G401 (cell line): Measurements from ENCODE around the gene SLC9A2. TPM values are rescaled to one million over a fixed set of nuclear protein-coding genes. Genes with fewer than 3 reads are reported as not detected.

ENCODE experiments used
- DNase-seq: peaks from one replicate; pipeline ENCODE4 v3.0.0-alpha.2; 2015; ENCODE audit warnings: low spot score
- in situ Hi-C: cut with HindIII; loops from 2 replicates; pipeline ENCODE4 v1.10.0; 2016; ENCODE audit warnings: low sequenced_read_pairs, mixed read lengths
- total RNA-seq: library from RNA; depleted of rRNA; stranded (reverse); fragments of >200 nt; shearing (Covaris generic); gene quantifications from 2 replicates; pipeline ENCODE4 v1.2.3, GENCODE V29; 2014

Gene SLC9A2
- total RNA-seq, 1 experiment from 2014 or later, result not detected

DNA sequence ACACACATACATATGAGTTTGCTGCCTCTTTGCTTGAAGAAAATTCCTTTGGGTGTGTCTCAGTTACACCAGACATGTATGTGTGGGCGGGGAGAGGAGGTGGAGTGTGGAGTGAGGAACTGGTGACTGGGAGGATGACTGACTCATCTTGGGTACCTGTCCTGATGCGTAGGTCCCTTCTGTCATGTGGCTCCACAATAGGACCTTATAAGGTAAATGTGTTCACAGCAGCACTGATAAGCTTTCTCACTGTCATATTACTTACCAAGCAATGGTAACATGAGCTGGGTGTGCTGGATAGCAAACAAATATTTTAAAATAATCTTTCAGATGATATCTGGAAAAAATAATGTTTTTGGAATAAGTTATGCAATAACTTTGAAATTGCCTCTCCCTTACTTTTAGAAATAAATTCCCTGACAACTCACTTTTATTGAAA is 45.1 kb downstream of the SLC9A2 start:
- no peak for DNase-seq
- in situ Hi-C loops, result no loop called here

DNA sequence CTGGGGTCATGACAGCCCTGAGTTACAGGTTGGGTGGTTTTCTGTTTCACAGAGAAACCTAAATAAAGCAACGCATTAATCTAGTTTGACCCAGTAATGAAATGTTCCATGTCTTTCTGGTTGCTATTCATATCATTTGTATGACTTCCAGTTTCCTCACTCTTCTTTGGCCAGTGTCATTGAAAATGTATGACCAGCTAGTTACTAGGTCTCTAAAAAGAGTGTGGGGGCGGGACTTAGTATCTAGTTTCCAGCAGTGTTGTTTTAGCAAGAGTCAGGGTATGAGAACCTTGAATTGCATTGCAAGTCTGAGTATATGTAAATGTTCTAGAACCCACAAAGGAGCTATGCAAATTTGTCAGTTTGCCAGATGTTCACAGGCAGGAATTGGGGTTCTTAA is 47.7 kb downstream of the SLC9A2 start:
- DNase-seq, result no peak
- in situ Hi-C loops, result no loop called here

DNA sequence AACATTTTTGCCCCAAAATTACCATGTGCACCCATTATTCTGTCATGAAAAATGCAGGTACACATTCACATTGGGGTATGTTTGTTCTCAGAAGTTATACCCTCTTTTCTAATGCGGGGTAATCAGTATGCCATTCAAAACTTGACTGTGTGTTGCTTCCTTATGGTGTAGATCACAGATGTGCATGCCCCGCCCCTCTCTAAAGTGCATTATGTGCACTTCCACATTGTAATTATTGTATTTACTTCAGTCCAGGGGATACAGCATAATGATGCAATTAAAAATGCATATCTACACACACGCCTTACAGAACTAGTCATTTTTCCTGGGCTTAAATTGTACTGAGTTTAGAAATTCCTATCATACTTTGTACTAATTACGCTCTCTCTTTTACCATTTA is 48.8 kb downstream of the SLC9A2 start:
- no peak for DNase-seq
- in situ Hi-C loops, result no loop called here

DNA sequence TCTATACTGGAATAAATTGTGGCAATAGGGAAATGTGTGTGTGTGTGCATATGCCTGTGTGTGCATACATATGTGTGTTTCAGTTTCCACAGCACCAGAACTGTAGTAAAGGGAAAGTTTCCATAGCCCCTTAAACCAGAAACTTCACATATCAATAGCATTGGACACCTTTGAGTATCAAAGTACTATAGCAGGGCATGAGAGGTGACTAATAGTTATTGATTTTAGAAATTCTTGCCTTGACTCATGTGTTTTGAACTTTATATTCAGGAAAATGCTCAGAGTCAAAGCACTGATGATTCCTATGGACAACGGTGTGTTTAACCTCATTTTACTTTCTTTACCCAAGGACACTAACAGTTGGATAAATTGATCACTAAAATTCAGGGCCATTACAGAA is 50.0 kb downstream of the SLC9A2 start:
- in situ Hi-C loops, result no loop called here
- DNase-seq, result no peak

DNA sequence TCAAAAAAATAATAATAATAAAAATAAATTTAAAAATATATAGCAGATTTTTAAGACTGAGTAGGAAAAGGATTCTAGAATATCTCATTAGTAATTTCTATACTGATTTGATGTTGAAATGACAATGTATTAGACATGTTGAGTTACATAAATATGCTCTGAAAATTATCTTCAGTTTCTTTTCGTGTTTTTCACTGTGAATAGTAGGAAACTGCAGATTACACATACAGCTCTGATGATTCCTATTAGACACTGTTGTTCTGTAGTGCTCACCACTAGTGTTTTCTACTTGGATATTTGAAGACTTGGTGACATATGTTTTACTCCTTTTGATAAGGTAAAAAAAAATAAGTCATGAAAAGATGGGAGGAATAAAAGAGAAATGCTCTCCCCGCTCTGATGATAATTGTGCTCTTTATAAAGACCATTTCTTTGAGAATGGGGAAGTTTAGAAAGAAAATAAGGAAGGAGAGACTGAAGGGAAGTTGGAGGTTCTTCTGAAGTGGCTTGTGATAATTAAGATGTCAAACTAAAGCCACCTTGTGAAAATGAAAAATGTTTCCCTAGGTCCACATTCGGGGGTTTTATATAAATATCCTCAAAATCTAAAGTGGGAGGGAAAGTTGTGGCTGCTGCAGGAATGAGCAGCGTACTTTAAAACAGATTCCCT is 52.9 kb downstream of the SLC9A2 start:
- in situ Hi-C loops, result no loop called here
- no peak for DNase-seq

DNA sequence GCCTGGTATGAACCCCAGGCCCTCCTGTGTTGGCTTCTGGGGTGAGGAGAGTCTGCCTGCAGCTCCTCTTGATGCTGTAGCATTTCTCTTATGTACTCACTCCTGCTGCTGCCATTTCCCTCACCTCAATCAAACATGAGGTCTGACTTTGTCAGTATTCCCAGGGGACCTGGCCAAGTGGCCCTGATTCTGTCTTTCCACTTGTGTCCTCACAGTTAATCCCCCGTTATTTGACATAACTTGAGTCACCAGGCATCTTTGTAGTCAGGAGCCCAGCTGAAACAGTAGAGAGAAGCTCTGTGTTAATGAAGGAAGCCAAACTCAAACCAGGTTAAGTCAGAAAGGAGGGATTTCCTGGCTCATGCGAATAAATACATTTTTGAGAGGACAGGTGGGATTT is 55.0 kb downstream of the SLC9A2 start:
- in situ Hi-C loops, result no loop called here
- no peak for DNase-seq

DNA sequence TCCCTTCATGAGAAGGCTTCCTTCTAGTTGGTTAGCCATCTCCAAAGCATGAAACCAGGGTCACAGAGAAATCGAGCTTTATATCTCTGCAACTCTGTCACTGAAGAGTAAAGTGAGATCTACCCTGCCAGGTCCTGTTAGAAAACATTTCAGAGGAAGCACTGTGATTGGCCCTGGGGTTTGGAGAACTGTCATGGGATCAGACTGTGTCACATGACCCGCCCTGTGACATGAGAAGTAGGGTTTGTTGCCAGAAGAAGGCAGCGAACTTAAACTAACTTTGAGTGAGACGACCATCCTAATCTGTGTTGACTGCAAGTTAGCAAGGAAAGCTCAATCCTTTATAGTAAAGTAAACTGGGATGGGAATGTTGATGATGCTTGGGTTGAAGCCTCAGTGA is 55.5 kb downstream of the SLC9A2 start:
- in situ Hi-C loops, result no loop called here

DNA sequence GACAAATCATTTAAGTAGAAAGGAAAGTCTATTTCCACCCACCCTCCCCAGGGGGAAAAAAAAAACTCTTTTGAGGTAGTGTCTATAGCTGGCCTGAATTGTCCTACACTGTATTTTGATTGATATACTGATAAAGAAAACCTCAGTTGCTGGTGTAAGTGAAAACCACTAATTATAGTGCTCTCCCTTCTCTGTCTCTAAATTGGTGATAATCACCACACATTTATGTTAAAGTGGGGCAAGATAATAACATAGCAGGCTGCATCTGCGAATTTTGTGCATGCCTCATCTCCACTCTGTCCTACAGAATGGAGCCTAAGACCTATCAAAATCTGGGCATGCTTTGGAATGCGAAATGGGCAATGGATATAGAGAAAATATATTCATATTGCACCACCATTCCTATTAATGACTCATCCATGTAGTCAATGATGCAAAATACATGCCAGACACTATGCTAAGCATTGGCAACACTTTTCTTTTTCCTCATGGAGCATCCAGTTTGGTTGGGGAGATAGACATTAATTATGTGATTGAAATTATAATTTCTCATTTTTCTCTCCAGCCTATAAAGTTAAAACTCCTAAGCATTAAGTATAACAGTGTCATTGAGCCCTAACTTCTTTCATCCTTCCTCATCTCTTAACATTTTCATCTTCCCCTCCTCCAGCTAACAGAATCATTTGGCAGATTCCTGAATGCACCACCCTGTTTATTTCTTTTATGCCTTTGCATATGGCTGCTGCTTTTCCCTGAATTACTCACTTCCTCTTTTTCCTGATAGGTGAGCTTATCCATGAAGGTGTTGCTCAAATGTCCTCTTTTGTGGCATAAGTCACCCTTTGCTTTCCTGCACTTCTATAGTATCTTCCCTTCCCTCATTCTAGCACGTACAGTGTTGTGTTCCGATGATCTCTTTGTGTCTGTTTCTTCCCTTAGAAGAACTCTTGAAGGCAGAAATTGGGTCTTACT is 58.2 kb downstream of the SLC9A2 start:
- DNase-seq, result no peak
- in situ Hi-C loops, result no loop called here

More for the DNA sequence above, 55.5 kb downstream of the SLC9A2 start:
- DNase-seq, result no peak

DNA sequence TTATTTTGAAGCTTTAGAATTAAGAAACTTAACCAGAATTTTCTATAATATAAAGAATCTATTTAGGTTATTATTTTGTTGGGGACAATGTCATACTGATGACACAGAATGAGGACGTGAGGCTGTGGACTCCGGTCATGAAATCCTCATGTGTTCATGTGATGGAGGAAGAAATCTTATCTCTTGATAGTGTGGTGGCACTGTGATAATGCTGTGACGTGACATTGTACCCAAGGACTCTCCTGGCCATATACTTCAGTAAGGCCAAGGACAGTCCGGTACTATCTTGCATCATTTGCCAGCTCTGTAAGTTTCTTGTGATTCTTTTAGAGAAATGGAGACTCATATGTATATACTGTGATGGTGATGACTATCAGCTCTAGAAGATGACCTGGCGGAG is 59.1 kb downstream of the SLC9A2 start:
- no peak for DNase-seq
- in situ Hi-C loops, result no loop called here

DNA sequence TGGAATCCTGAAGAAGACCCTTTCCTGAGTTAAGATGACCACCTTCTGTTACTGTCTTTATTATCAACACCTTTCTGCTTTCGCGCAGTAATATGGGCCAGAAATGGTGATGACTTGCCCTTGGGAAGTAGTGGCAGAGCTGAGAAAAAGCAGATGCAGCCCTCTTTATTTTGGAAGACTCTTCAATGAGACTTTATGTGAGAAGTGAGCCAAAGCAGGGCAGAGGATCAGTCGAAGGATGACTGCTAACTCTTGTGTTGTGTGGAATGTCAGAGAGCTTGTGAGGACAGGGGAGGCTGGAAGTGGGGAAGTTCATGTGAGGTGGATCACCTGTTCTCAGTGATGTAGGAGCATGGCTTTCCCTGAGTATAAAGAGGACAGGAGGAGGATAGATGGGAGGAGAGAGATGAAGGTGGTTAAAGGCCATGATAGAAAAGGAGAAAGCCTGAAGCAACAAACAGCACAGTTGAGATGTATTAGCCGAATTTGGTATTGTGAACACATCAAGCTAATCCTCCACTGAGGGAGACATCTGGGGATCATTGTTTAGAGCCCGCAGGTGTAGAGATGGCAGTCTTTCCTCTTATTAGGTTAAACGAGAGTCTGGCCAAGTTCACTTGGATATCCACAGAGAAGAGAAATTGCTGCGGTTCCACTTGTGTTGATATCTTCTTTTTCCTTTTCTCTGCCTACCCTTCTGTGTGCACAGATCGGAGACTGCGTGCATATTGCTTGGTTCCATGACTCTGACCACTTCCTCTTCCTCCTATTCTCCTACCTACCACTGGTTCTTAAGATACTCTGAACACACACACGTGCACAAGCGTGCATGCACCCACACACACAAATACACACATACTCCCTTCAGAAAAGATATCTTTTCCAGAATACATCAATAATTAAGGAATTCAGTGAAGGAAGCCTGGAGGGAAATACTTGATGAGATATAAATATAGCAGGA is 67.4 kb downstream of the SLC9A2 start:
- no peak for DNase-seq
- in situ Hi-C loops, result no loop called here

DNA sequence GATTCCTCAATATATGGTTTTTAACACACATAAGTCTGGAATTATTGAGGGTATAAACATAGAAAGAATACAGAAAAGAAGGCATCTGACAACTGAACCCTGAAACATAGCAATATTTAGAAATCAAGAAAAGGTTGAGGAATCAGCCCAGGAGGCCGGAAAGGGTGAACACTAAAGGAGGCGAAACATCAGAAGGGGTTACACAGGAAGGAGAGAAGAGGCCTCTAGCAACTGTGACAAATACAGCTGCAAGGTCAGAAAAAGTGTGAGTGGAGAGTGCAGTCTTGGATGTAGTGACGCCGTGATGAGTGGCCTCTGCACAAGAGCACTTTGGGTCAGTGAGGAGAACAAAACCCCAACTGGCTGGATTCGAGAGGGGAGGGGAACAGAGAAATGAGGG is 70.7 kb downstream of the SLC9A2 start:
- no peak for DNase-seq
- in situ Hi-C loops, result no loop called here

DNA sequence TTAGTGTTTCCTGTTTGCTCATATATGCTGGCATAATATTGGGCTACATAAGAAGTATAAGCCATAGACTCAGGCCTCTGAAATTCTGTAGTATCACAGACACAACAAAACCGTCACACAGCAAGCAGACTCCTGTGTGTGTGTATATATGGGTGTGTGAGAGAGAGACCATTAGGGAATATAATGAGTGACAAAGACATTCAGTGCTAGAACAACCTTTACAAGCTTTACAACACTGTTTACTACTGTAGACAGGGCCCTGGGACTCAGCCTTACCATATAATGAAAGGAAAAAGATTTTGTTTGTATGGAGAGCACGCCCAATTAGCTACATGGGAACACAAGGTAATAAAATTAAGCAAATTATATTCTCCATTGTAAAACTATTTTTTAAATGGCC is 77.1 kb downstream of the SLC9A2 start:
- in situ Hi-C loops, result no loop called here
- no peak for DNase-seq

DNA sequence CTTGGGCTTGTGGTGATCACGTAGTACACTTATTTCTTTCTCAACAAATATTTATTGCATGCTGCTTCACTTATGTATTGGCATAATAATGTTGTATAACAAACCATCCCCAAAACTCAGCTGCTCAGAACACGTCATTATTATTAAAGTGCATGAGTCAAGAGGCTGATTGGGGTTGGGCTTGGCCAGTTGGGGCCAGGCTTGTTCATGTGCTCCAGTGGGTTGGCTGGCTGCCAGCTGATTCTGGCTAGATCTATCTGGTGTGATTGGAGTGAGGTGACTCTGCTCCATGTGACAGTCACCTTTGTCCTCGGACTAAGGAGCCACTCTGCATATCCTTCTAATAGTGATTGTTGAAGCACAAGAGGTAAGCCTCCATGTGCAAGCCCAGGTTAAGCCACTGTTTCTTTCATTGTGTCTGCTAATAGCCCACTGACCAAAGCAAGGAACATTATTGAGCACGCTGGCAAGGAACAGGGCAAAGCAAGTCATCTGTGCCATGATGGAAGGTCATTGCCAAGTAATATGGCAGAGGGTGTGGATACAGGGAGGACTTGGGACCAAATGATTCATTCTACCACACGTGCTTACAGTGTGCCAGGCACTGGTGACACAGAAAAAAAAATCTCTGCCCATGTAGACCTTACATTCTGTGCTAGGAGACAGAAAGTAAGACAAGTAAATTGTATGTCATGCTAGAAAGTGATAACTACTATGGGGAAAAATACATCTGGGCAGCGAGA is 79.2 kb downstream of the SLC9A2 start:
- in situ Hi-C loops, result no loop called here
- no peak for DNase-seq

DNA sequence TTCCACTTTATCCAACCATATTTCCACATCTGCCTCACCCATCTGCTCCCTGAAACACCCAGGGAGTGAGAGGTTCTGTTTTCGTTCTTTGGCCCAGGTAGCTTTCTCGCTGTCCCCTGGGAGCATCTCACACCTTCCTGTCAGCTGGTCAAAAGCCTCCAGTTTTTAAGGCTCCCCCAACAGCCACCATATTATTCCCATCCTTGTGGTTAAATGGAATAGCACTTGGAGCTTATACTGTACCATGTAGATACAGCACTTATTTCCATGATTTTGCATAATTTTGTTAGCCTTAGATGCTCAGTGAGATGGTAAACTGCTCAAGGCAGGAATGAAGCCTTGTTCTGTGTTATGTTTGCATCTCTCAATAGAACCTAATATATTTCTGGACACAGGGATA is 84.0 kb downstream of the SLC9A2 start:
- in situ Hi-C loops, result no loop called here
- DNase-seq, result no peak

DNA sequence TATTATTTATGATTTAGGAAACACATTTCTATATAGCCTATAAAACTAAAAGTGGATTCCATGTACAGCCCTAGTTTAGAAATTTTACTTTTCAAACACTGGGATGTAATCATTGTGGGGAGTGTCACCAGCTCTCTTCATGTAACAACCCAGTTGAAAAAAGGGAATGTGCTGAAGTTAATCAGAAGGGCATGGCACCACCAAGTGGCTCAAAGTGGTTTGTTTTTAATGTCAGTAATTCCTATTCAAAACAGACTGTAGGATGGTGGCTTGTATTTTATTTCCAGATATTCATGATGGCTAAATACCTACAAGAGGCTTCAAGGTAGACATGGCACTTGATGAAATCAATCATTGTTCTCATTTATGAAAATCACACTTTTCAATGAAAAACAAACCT is 84.4 kb downstream of the SLC9A2 start:
- in situ Hi-C loops, result no loop called here
- no peak for DNase-seq

DNA sequence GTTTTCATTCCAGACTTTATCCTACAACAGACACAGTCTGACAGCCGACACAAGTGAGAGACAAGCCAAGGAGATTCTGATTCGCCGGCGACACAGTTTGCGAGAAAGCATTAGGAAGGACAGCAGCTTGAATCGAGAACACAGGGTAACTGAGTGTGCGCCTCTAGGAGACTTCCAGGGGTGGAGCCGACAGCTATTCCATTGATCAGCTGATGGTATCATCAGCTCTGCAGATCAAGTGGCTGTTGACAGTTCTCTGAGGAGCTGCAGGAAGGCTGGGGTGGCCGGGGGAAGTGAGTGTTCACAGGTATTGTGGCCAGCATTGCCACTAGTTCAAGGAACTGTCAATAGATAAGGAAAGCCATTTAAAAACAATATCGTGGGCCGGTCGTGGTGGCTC is 85.2 kb downstream of the SLC9A2 start:
- in situ Hi-C loops, result no loop called here
- DNase-seq, result no peak

DNA sequence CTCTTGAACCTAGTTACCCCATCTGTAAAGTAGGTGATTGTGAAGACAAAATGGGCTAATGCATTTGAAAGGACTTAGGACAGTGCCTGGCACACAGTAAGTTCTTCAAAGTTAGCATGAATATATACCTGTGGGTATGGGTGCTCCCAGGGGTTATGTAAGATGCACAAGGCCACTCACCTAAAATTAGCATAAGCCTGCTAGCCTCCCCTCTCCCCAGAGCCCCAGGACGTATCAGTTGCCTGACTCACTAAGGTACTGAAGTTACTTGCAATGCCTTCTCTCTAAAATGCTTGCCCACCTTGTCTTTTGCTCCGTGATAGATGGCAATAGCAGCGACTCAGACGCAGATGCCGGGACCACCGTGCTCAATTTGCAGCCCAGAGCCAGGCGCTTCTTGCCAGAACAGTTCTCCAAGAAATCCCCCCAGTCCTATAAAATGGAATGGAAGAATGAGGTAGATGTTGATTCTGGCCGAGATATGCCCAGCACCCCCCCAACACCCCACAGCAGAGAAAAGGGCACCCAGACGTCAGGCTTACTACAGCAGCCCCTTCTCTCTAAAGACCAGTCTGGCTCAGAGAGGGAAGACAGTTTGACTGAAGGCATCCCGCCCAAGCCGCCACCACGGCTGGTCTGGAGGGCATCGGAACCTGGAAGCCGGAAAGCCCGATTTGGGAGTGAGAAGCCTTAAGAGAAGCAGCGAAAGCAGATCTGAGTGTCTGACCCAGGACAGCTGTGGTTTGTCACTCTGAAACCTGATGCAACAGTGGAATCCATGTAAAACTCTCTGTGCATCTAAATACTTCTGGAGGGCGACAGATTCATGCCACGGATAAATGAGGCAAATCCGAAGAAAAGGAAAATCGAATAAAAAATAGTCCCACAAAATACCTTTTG is 88.7 kb downstream of the SLC9A2 start:
- in situ Hi-C loops, result no loop called here
- no peak for DNase-seq
